HG03565 (cell line): Measurements from ENCODE around the gene EFHD2.
"Not testable (repeated sequence)": the region's sequence is repeated elsewhere in the genome, so short reads cannot be mapped to it uniquely, and the experiment has no call there.

Experiments
- ATAC-seq: cut with Tn5 transposase; IDR thresholded peaks from one replicate; pipeline ENCODE4 v1.9.1; 2021; ENCODE audit warnings: mild to moderate bottlenecking, moderate library complexity; ENCODE audit not compliant: unreplicated experiment

EFHD2 gene

GRCh38 chr1:15409388-15410222 lies at the start of gene EFHD2:
Gene EFHD2, plus strand, starts transcription at chr1:15409888. Its CDS starts 84 bp downstream, at chr1:15409972.
- peak; percentile 74 for ATAC-seq

- ATAC-seq = no peak
Measured at GRCh38 chr1:15360700-15361099, 49.0 kb upstream of the EFHD2 start.

- no peak for ATAC-seq
Measured at GRCh38 chr1:15362096-15362736, 47.5 kb upstream of the EFHD2 start.

- ATAC-seq = no peak
Measured at GRCh38 chr1:15362737-15363128, 47.0 kb upstream of the EFHD2 start.

GRCh38 chr1:15364740-15365139 lies 44.9 kb upstream of the EFHD2 start:
- no peak for ATAC-seq

- no peak for ATAC-seq
Measured at GRCh38 chr1:15368888-15369287, 40.8 kb upstream of the EFHD2 start.

GRCh38 chr1:15370268-15370667 lies 39.4 kb upstream of the EFHD2 start:
- ATAC-seq = no peak

GRCh38 chr1:15370781-15371520 lies 38.7 kb upstream of the EFHD2 start:
- ATAC-seq = no peak

- no peak for ATAC-seq
Measured at GRCh38 chr1:15371610-15372545, 37.8 kb upstream of the EFHD2 start.

GRCh38 chr1:15378729-15379128 lies 31.0 kb upstream of the EFHD2 start:
- no peak for ATAC-seq

- ATAC-seq = not testable (repeated sequence)
Measured at GRCh38 chr1:15379151-15379550, 30.5 kb upstream of the EFHD2 start.

- no peak for ATAC-seq
Measured at GRCh38 chr1:15380601-15381508, 28.8 kb upstream of the EFHD2 start.

GRCh38 chr1:15381805-15382204 lies 27.9 kb upstream of the EFHD2 start:
- no peak for ATAC-seq

- ATAC-seq = no peak
Measured at GRCh38 chr1:15382601-15383518, 26.8 kb upstream of the EFHD2 start.

GRCh38 chr1:15383810-15384209 lies 25.9 kb upstream of the EFHD2 start:
- ATAC-seq = no peak

GRCh38 chr1:15384301-15384901 lies 25.3 kb upstream of the EFHD2 start:
- ATAC-seq = no peak

- ATAC-seq = no peak
Measured at GRCh38 chr1:15385420-15385819, 24.3 kb upstream of the EFHD2 start.

GRCh38 chr1:15386164-15386749 lies 23.4 kb upstream of the EFHD2 start:
- ATAC-seq = no peak
